ENCODE measurements around the gene FTO. TPM values are rescaled to one million over a fixed set of nuclear protein-coding genes. Genes with fewer than 3 reads are reported as not detected.

Gene FTO
- total and polyA plus RNA-seq, 2 of the 13 experiments (the other 11 are each of a cell fraction or from before 2014, with no cell fraction given), result 41.6 to 55.8 TPM

GRCh38 chr16:53775821-53776431 is 72.0 kb downstream of the FTO start (continued):
- TF ChIP-seq ZNF335 (CRISPR knock-in tag; IDR thresholded peaks at IDR 0.05) (0 out of 2 replicates have a peak, but pooled peaks have one; percentile 40), JARID2 (CRISPR knock-in tag; IDR thresholded peaks at IDR 0.05; ENCODE audit: insufficient replicate concordance) (peak; percentile 29), TEAD3 (CRISPR knock-in tag; optimal IDR thresholded peaks at IDR 0.05; ENCODE audit: borderline replicate concordance) (peak; percentile 94), SMC3 (IDR thresholded peaks at IDR 0.05; ENCODE audit: low read length) (0 out of 2 replicates have a peak, but pooled peaks have one; percentile 33), ATRX (CRISPR knock-in tag; IDR thresholded peaks at IDR 0.05; ENCODE audit: borderline replicate concordance) (no peak), ZNF281 (CRISPR knock-in tag; IDR thresholded peaks at IDR 0.05; ENCODE audit: borderline replicate concordance) (peak; percentile 27; the same call in 1 of the 2 replicates), SMAD3 (CRISPR knock-in tag; IDR thresholded peaks at IDR 0.05) (peak; percentile 44; the same call in 1 of the 2 replicates), SRSF4 (IDR thresholded peaks at IDR 0.05; ENCODE audit: low read depth, low read length, poor library complexity, severe bottlenecking) (no peak), ONECUT2 (CRISPR knock-in tag; IDR thresholded peaks at IDR 0.05) (peak; percentile 58; the same call in 1 of the 2 replicates), ZNF24 (IDR thresholded peaks at IDR 0.05) (no peak), AHDC1 (CRISPR knock-in tag; IDR thresholded peaks at IDR 0.05; ENCODE audit: borderline replicate concordance) (peak; percentile 69; the same call in 1 of the 2 replicates), ZNF644 (CRISPR knock-in tag; IDR thresholded peaks at IDR 0.05; ENCODE audit: low read depth) (peak; percentile 83), ARNT (IDR thresholded peaks at IDR 0.05) (no peak), SMAD1 (CRISPR knock-in tag; IDR thresholded peaks at IDR 0.05; ENCODE audit: borderline replicate concordance, low read depth) (no peak), ZNF362 (CRISPR knock-in tag; IDR thresholded peaks at IDR 0.05; ENCODE audit: borderline replicate concordance) (no peak), ZNF710 (CRISPR knock-in tag; IDR thresholded peaks at IDR 0.05; ENCODE audit: borderline replicate concordance) (peak; percentile 63; the same call in 1 of the 2 replicates)
